GM18507 (cell line): ENCODE data around the gene ASB11.
"Not testable (repeated sequence)": the region's sequence is repeated elsewhere in the genome, so short reads cannot be mapped to it uniquely, and the experiment has no call there.

ENCODE experiments used
- DNase-seq: peaks from one replicate; pipeline ENCODE4 v3.0.0; 2011; ENCODE audit warnings: low read depth; ENCODE audit not compliant: insufficient read length; ENCODE audit errors: extremely low spot score
- FAIRE-seq: peaks from 2 replicates; lab custom pipeline; 2011; peaks lifted over from hg19 to GRCh38; lab: Jason Lieb, UNC

ASB11 gene

GRCh38 chrX:15311119-15311518, 4.3 kb downstream of the ASB11 start:
- DNase-seq (no peak), FAIRE-seq (no peak)

- DNase-seq (no peak), FAIRE-seq (no peak)
Measured at GRCh38 chrX:15310117-15310516, 5.3 kb downstream of the ASB11 start.

GRCh38 chrX:15305899-15306298, 9.5 kb downstream of the ASB11 start:
- not testable (repeated sequence) for DNase-seq
- peak; percentile 24 for FAIRE-seq

- no peak for DNase-seq
Measured at GRCh38 chrX:15301924-15302323, 13.5 kb downstream of the ASB11 start.

GRCh38 chrX:15299941-15300851, 15.2 kb downstream of the ASB11 start:
- FAIRE-seq (peak; percentile 75), DNase-seq (no peak)

More at GRCh38 chrX:15301924-15302323, 13.5 kb downstream of the ASB11 start:
- FAIRE-seq = peak; percentile 18

GRCh38 chrX:15298780-15299179, 16.7 kb downstream of the ASB11 start:
- FAIRE-seq (no peak), DNase-seq (no peak)

- DNase-seq (no peak), FAIRE-seq (no peak)
Measured at GRCh38 chrX:15298201-15298600, 17.2 kb downstream of the ASB11 start.

- DNase-seq (no peak), FAIRE-seq (no peak)
Measured at GRCh38 chrX:15293451-15293850, 22.0 kb downstream of the ASB11 start.

- no peak for DNase-seq
- FAIRE-seq = no peak
Measured at GRCh38 chrX:15292861-15293260, 22.6 kb downstream of the ASB11 start.

GRCh38 chrX:15277604-15278003, 37.8 kb downstream of the ASB11 start:
- no peak for DNase-seq
- no peak for FAIRE-seq

GRCh38 chrX:15274946-15275345, 40.5 kb downstream of the ASB11 start:
- DNase-seq (no peak), FAIRE-seq (no peak)

- not testable (repeated sequence) for FAIRE-seq, DNase-seq
Measured at GRCh38 chrX:15273275-15273674, 42.2 kb downstream of the ASB11 start.

- FAIRE-seq (no peak), DNase-seq (no peak)
Measured at GRCh38 chrX:15271757-15272156, 43.7 kb downstream of the ASB11 start.

- peak; percentile 76 for FAIRE-seq
- DNase-seq = no peak
Measured at GRCh38 chrX:15269618-15270521, 45.6 kb downstream of the ASB11 start, which contains the start of gene ASB9. ASB9 (minus strand) TSS chrX:15270083; CDS start chrX:15269874, 209 bp downstream.

- FAIRE-seq (no peak), DNase-seq (no peak)
Measured at GRCh38 chrX:15269120-15269519, 46.3 kb downstream of the ASB11 start.

GRCh38 chrX:15254852-15255251, 60.6 kb downstream of the ASB11 start:
- no peak for DNase-seq
- no peak for FAIRE-seq

- no peak for FAIRE-seq
- DNase-seq = no peak
Measured at GRCh38 chrX:15245896-15246295, 69.5 kb downstream of the ASB11 start.

- FAIRE-seq (no peak), DNase-seq (no peak)
Measured at GRCh38 chrX:15244421-15244820, 71.0 kb downstream of the ASB11 start.

- FAIRE-seq (peak; percentile 84), DNase-seq (peak; percentile 4)
Measured at GRCh38 chrX:15242899-15243555, 72.4 kb downstream of the ASB11 start.

- DNase-seq (no peak), FAIRE-seq (no peak)
Measured at GRCh38 chrX:15241301-15241700, 74.1 kb downstream of the ASB11 start.
